ENCODE data around the gene LRRC8C. TPM values are rescaled to one million over a fixed set of nuclear protein-coding genes. Genes with fewer than 3 reads are reported as not detected.

LRRC8C gene
- total and polyA plus RNA-seq, 11 donors, result 3.2 to 16.3 (median 9.2) TPM

DNA sequence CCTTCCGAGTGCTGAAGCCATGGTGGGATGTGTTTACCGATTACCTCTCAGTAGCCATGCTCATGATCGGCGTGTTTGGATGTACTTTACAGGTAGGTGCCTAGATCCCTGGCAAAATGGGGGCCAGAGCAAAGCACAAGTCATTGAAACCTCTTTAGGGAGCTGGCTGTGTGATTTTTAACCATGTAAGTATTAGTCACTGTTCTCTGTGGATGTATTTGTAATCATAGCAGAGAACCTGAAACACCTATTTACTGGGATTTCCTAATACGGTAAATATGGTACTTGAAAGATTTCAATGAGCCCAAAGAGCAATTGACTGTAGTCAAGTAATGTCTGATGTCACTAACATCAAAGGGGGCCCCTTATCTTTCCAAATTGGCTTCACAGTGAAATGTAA is 53.6 kb downstream of the LRRC8C start:
- 94 to 97% (median 95%) methylated on average over 5 of the region's 5 CpGs for WGBS, 4 donors
- TF ChIP-seq POLR2A (IDR thresholded peaks at IDR 0.05), result no peak
- TF ChIP-seq CTCF (IDR thresholded peaks at IDR 0.05), result no peak
- intact Hi-C loops (cut with DNase I), result no loop called here
- Histone ChIP-seq H3K36me3 (peaks cover 0 to 53% (median 37%) of the 10 kb centered on the region in 9 donors), H3K27ac (no peak overlapping the region), H3K9me3 (no peaks in the 10 kb centered on the region), H3K4me1 (peaks cover 0 to 20% (median 2%) of the 10 kb centered on the region in 12 donors), H3K27me3 (no peaks in the 10 kb centered on the region), H3K4me3 (no peak overlapping the region)
- ATAC-seq, result no peak
- DNase-seq, result no peak

- Histone ChIP-seq H3K36me3 (peaks cover 0 to 53% (median 37%) of the 10 kb centered on the region in 9 donors), H3K4me3 (no peak overlapping the region), H3K27ac (no peak overlapping the region), H3K27me3 (no peaks in the 10 kb centered on the region), H3K9me3 (no peaks in the 10 kb centered on the region), H3K4me1 (peaks cover 0 to 25% (median 9%) of the 10 kb centered on the region in 12 donors)
- ATAC-seq, result no peak
- no peak for DNase-seq
- TF ChIP-seq CTCF (IDR thresholded peaks at IDR 0.05) (no peak), POLR2A (IDR thresholded peaks at IDR 0.05) (no peak)
- intact Hi-C loops (cut with DNase I), result no loop called here
Observed at GRCh38 chr1:89687254-89687653, 54.3 kb downstream of the LRRC8C start.

DNA sequence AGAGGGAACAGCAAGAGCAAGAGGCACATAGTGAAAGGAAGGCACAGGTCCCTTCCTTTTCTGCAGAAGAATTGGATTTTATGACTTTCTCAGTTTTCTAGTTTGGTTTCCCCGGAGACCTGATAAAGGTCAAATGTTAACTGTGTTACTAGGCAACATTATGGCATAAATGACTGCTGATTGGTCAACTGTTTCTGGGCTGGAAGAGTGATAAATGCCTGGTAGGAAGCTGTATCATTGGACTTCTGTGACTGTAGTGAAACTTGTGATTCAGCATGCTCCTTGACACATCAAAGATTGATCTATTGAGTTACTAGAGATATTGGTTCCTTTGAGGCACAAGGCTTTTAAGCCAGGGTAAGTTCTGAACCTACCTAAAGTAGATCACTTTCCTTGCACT is 55.7 kb downstream of the LRRC8C start:
- TF ChIP-seq POLR2A (IDR thresholded peaks at IDR 0.05) (no peak), CTCF (IDR thresholded peaks at IDR 0.05) (no peak)
- H3K4me1 ChIP-seq, result peaks cover 3 to 30% (median 22%) of the 10 kb centered on the region in 12 donors
- no peak overlapping the region for H3K27ac ChIP-seq
- peaks cover 0 to 53% (median 37%) of the 10 kb centered on the region in 9 donors for H3K36me3 ChIP-seq
- intact Hi-C loops (cut with DNase I), result no loop called here
- no peak for DNase-seq
- no peak for ATAC-seq
- H3K27me3 ChIP-seq, result no peaks in the 10 kb centered on the region
- WGBS, 4 donors, result 63 to 82% (median 68%) methylated on average over 1 of the region's 1 CpG
- no peaks in the 10 kb centered on the region for H3K9me3 ChIP-seq
- H3K4me3 ChIP-seq, result no peak overlapping the region

DNA sequence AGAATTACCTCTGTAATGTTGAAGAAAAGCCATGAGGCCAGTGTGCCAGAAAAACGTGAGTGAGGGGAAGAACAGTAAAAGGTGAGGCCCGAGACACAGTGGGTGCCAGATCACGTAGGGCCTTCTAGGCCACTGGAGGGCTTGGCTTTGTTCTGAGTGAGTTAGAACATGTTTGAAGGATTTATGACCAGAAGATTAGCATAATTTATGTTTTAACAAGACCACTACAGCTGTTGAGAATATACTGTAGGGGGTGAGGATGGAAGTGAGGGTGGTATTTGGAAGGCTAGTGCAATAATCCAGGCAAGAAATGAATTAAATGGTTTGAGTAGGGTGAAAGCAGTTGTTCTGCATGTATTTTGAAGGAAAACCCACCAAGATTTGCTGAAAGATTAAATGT is 56.3 kb downstream of the LRRC8C start:
- Histone ChIP-seq H3K9me3 (no peaks in the 10 kb centered on the region), H3K4me3 (no peak overlapping the region), H3K27me3 (no peaks in the 10 kb centered on the region), H3K36me3 (peaks cover 0 to 53% (median 37%) of the 10 kb centered on the region in 9 donors), H3K4me1 (peaks cover 3 to 36% (median 28%) of the 10 kb centered on the region in 12 donors), H3K27ac (no peak overlapping the region)
- no peak for DNase-seq
- no peak for TF ChIP-seq CTCF (IDR thresholded peaks at IDR 0.05)
- no peak for ATAC-seq
- intact Hi-C loops (cut with DNase I), result no loop called here
- WGBS, 4 donors, result 91 to 94% (median 92%) methylated on average over 3 of the region's 3 CpGs

Data from heart left ventricle (tissue), 16 donors.